NCI-H526 (cell line): ENCODE data around the gene FGGY.

Source experiments
- DNase-seq, 2 experiments: peaks; one replicate each; lab custom pipeline; 2025; lab: John Stamatoyannopoulos, UW

Gene FGGY

DNA sequence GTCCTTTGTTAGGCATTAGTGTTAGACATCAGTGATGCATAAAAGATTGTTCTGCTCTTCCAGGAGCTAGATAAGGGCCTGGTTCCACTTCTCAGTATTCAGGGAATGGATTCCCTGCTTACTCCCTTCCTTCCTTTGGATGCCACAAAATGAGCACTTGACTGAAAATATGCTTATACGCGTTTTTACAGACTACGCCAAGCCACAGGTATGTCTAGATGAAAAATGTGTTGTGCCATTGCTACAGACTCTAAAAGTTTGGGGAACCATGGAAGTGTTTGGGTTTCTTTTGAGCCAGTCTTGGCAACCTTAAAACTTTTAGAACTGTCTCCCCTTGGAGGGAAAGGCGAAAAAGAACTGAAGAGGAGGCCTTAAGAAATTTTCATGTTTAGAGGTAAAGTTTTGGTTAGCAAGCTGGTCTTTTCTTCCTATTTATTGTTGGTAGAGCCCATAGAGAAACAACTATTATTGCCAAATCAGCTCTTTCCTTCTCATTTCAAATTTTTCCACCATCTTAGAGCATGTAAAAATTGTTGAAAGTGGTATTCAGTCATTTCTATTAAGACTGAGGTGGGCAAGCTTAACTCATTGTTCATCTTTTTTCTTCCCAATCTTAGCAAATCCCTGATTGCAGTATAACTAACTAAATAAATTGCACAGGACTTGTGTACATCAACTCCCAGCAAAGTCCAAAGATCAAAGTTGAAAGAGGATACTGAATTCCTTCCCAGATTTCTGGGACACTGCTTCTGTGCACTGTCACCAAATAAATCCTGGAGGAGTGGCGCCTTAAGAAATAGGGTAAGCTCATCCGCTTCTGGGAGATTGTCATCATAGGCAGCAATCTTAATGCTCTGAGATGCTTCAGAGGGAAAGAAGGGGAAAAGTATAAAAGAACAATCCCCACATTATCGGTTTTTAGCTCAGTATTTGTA lies 18.9 kb downstream of the FGGY start:
- DNase-seq: no peak

- no peak for DNase-seq
Observed at GRCh38 chr1:59316497-59317128, 19.7 kb downstream of the FGGY start.

- DNase-seq: no peak
Observed at GRCh38 chr1:59317343-59317742, 20.4 kb downstream of the FGGY start.

DNA sequence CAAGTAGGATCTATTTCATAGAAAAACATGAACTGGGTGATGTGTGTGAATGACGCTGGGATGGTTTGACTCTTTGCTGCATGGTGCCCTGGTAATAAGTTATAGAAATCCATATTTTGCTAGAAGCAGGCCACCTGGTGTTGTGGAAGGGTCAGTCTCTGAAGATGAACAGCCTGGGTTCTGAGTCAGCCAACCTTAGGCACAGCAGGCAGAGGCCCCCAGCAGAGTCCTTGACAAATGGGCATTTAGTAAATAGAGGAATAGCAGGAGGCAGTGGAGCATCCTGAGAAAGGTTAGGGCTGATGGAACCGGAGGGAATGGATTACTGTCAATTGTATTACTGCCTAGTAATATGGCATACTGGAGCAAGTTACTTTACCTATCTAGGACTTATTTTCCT lies 20.9 kb downstream of the FGGY start:
- DNase-seq: no peak

DNA sequence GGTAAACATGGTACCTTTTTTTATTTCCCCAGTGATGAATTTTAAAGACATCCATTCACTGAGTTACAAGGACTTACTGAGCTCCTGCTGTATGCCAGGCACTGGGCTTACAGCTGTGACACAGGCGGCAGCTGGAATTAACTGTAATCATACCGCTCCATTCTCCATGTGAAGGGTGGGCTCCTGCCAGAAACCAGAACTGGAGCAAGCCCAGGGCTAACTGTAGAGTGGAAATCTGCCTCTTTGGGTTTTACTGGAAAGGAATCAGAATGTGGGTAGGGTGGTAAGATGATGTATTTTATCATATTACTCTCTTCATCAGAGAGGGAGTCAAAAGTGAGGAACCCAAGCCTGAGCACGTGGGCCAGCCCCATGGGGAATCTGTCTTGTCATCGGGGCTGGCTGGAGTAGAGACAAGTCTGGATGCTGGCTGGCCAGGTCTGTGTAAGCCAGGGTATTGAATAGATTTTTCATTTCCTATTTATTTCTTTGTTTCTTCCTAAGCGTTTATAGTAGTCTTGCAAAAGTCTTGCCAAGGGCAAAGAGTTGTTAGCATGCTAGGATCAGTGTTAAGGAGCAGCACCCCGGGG lies 21.5 kb downstream of the FGGY start:
- no peak for DNase-seq

- DNase-seq: no peak
Observed at GRCh38 chr1:59322394-59322793, 25.5 kb downstream of the FGGY start.

GRCh38 chr1:59322814-59323213 lies 25.9 kb downstream of the FGGY start:
- no peak for DNase-seq

DNA sequence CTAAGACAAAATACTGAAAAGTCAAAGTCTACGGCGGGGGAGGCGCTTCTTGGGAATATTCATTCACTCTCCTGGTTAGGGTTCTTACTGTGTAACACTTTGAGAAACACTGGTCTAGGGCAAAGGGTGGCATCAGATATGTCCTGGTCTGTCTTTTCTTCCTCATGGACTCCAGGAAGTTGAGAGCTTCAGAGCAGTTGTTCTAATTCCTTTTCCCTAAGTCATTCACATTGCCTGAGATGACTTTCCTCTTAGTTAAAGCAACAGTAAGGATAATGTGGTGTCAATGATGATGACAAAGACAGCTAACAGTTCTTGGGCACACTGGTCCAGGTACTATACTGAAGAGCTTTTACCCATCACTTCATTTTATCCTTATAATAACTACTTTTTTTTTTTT lies 27.0 kb downstream of the FGGY start:
- no peak for DNase-seq

DNA sequence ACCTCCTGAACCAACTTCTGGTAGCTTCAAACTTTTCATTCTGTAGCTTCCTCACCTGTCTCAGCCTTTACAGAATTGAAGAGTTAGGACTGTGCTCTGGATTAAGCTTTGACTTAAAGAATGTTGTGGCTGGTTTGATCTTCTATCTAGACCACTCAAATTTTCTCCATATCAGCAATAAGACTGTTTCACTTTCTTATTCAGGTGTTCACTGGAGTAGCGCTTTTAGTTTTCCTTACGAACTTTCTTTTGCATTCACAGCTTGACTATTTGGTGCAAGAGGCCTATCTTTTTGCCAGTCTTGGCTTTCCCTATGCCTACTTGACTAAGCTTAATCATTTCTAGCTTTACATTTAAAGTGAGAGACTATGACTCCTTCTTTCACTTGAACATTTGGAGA lies 31.5 kb downstream of the FGGY start:
- DNase-seq: no peak

- no peak for DNase-seq
Observed at GRCh38 chr1:59329412-59330053, 32.6 kb downstream of the FGGY start.

DNA sequence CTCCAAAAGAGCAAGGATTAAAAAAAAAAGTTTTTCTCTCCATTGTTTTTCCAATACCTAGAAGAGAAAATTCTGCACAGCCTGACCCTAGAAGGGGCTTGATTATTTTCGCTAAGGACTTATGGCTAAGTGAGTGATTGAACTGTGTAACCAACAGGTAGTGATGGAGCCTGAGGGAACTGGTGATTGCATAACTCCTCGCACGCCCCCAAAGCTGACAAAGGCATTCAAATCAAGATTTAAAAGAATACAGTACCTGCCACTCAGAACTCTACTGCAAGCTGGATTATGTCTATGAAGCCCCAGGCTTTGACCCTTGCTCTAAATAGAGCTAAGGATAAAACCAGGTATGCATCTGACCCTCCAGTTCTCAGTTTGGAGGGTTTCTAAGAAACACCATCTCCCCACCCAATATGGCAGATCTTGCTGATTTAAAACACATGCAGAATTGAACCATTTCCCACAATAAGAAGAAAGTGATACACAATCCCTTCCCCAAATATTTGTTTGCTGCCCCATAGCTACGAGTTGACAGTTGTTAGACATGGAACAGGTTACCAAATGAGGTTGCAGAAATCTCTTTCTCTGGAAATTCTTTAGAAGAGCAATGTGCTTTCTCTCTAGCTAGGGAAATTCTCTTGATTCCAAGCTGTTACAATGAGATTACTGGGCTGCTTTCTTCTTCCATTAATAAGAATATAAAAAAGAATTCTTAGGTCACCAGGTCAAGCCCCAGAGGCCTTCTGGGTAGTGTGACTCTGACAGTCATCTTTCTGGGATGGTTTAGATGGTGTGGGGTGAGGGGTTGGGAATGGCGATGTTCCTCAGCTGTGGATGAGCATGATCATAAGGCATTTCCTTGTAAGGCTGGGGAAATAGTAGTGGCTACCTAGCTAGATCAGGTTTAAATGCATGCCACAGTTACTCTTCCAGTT lies 35.1 kb downstream of the FGGY start:
- DNase-seq: no peak

- DNase-seq: no peak
Observed at GRCh38 chr1:59332983-59333382, 36.1 kb downstream of the FGGY start.

- no peak for DNase-seq
Observed at GRCh38 chr1:59333626-59334277, 36.9 kb downstream of the FGGY start.

DNA sequence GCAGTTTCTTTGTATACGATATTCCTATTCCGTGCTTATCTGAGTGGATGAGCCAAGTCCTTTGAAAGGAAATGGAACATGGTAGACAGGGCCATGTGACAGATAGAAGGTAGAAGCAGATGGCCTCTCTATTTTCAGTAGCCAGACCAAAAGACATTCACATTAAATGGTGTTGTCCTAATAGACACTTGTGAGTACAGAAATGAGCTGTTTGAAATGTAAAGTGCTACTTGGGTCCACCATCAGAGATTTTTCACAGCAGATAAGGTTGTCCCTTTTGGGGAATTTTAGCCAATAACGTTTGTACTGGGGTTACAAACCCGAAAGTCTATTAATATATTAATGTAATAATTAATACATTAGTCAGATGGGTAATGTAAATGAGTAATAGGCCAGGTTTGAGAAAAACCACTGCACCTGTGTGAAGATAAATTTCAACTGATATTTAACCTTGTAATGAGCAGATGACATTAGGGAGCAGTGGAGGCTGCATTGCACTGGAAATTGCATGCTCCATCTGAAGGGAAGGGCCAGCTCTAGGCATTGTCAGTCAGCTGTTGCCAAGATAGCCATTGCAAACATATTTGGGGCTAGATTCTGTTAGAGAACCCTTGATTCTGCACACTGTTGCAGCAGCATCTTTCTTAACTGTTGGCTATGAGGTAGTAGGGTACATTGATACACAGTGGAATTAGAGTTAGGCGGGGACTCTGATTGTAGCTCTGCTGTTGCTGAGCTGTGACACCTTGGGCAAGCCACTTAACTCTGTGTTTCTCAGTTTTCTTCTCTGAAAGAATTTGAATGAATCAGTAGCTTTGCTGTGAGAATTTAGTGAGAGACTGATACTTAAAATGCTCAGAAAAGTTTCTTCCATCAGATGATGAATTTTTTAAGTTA lies 43.8 kb downstream of the FGGY start:
- DNase-seq: no peak

DNA sequence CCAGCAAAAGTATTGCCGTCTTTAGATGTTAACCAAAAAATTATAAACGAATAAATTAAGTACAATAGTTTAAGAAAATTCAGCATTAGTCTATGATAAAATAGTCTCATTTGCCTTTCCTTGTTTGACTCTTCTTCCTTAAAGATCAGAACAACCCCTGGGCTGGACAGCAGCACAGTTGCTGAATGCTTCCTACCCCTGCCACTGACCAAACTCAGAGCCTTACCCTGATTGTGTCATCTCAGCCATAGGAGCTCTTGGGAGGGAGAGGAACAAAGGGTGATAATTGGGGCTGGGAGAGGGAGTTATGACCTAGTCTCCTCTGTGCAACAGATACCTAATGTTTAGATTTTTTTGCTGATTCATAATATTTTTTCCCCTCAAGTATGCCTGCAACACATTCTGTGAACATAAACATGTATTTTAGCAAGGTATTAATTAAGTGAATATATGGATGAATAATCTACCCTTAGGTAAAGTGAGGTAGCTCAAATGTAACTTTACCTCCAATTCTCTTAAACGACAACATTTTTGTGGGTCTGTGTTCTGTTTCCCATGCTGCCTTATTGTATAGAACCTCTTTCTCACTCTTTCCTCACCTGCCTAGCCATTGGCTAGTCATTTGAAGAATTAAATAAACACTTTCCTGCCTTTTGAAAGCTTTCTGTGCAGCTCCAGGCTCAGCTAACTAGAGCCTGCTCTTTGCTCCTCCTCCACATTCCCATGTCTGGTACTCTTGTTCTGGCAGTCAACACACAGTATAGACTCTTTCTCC lies 46.1 kb downstream of the FGGY start:
- DNase-seq: no peak

- DNase-seq: no peak
Observed at GRCh38 chr1:59343576-59343840, 46.6 kb downstream of the FGGY start.

DNA sequence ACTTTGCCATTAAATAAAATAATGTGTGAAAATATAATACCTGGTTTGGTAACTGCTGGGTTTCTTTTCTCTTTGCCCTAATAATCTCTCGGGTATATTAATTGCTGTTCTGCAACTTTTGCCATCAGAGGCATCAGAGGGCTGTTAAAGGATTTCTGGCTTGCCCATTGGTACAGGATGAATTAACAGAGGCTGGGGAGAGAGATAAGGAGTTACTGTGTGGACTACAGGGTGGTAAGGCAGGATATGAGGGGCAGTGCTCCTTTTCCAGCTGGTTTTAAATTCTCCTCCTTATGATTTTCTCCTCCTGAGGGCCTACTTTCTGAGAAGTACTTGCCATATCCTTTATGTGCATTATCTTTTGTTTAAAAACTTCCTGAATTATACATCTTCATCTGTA lies 48.3 kb downstream of the FGGY start:
- no peak for DNase-seq

DNA sequence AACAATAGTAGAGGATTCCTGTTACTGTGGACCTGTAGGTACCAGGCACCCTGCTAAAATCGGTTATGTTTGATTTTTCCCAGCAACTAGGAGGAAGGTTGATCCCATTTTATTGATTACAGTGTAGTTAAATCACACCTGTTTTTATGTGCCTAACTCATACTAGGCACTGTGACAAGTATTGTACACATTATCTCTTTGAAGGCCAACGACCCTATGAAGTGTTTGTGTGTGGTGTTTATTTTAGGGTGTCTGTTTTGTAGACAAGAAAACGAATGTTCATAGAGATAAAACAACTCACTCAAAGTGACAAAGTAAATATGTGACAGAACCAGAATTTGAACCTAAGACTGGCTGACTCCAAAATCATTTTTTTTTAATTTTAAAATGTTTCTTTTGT lies 49.5 kb downstream of the FGGY start:
- DNase-seq: no peak

- DNase-seq: no peak
Observed at GRCh38 chr1:59349101-59349500, 52.2 kb downstream of the FGGY start.
